Effector memory CD8-positive, alpha-beta T cell (primary cell): ENCODE results near the gene TM9SF3.

ENCODE experiments used
- ATAC-seq: fragments of 150-1000 bp; cut with Tn5 transposase; replicated peaks from 2 replicates; pipeline ENCODE4 v1.10.0; 2021; ENCODE audit warnings: mild to moderate bottlenecking, moderate library complexity
- DNase-seq, 3 experiments: peaks; one replicate each; pipeline ENCODE4 v3.0.0; 2021
- H3K27ac Mint-ChIP-seq, 2 donors: one replicate each; pipeline ENCODE4 v1.8.0; 2022; ENCODE audit warnings: mild to moderate bottlenecking in 2 of 2, mixed read lengths in 2 of 2, moderate library complexity in 2 of 2
- H3K27me3 Mint-ChIP-seq, 2 donors: one replicate each; pipeline ENCODE4 v1.8.0; 2022; ENCODE audit warnings: mixed read lengths in 2 of 2
- H3K36me3 Mint-ChIP-seq: one replicate; pipeline ENCODE4 v1.8.0; 2022; ENCODE audit warnings: mild to moderate bottlenecking, moderate library complexity, mixed read lengths; ENCODE audit not compliant: insufficient read depth
- H3K4me1 Mint-ChIP-seq, 2 donors: one replicate each; pipeline ENCODE4 v1.8.0; 2022; ENCODE audit warnings: low read depth in 2 of 2, mixed read lengths in 2 of 2
- H3K4me3 Mint-ChIP-seq, 2 donors: one replicate each; pipeline ENCODE4 v1.8.0; 2022; ENCODE audit warnings: mild to moderate bottlenecking in 2 of 2, mixed read lengths in 2 of 2, moderate library complexity in 2 of 2
- H3K9me3 Mint-ChIP-seq, 2 donors: one replicate each; pipeline ENCODE4 v1.8.0; 2022; ENCODE audit warnings: mixed read lengths in 2 of 2

TM9SF3 gene

DNA sequence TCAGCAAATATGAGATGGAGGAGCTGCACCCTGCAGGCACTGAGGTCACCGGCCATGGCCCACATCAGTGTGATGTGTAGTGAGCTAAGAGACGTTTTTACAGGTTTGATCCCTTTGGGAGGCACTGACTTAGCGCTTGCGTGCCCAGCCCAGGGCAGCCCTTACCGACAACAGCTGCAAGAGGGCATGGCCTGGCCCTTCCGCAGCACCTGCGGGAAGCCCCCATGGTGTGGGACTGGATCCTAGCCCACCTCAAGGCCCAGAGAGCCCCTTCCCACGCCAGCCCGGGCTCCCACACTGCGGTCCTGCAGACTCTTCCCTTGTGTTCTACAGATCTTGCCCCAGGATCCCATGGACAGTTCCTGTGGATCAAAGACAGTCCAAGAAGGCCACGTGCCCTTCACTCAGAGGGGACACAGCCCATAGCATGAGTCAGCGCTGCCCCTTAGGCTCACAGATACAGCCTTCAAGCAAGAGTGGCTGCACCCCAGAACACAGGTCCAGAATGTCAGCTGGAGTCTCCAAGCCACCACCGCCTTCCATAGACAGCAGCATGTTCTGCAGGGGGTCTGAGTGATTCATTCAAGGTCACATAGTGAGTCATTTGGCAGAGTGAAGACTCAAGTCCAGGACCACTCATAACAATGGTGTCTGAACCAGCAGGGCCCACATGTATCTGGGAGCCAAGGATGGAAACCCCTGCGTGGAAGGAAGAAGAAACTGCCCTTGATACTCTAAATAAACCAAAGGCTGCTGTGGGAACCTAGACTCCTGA, 98.5 kb downstream of the TM9SF3 start:
- Mint-ChIP-seq H3K27ac (no peak overlapping the region), H3K27me3 (peaks cover 65 to 87% of the 10 kb centered on the region in 2 donors), H3K36me3 (peaks cover 3% of the 10 kb centered on the region), H3K4me3 (no peak overlapping the region), H3K4me1 (no peaks in the 10 kb centered on the region), H3K9me3 (no peaks in the 10 kb centered on the region)
- DNase-seq (no peak), ATAC-seq (no peak)

DNA sequence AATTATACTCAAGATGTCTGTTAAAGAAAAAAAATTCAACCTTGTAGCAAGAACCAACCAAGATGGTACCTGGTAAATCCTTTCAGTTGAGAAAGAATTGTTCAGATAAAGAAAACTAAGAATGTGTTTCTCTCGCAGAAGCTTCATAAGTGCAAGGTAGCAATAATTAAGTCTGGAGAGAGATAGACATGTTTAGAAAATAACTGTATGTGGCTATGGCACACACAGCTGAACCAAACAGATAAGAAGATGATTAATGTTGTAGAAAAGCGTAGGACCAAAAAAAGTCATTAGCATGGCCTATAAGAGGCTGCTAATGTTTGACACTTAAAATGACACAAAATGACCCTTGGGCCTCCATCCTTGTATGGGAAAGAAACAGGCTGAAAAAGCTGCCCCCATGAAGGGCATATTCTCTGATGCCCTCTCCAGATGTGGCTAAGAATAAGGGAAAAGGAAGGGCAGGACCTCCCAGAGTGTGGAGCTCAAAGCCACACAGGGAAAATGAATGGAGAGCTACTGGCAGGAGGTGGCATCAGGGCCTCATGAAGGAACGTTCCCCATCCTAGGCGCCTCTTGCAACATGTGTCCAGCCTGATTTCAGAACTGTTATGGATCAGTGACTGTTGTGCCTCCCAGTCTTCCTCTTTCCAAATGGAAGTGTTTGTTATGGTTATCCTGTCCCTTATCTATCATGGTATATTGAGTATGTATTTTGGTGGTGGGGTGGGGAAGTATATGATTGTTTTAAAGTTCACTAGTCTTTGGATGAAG, 103.8 kb downstream of the TM9SF3 start:
- no peaks in the 10 kb centered on the region for H3K9me3 Mint-ChIP-seq
- no peak overlapping the region for H3K4me3 Mint-ChIP-seq
- no peak overlapping the region for H3K27ac Mint-ChIP-seq
- peaks cover 75 to 83% of the 10 kb centered on the region in 2 donors for H3K27me3 Mint-ChIP-seq
- no peak for DNase-seq
- H3K4me1 Mint-ChIP-seq = no peaks in the 10 kb centered on the region
- no peak for ATAC-seq
- H3K36me3 Mint-ChIP-seq = peaks cover 3% of the 10 kb centered on the region

GRCh38 chr10:96478355-96478754, 108.5 kb downstream of the TM9SF3 start:
- Mint-ChIP-seq H3K27me3 (peaks cover 51 to 72% of the 10 kb centered on the region in 2 donors), H3K36me3 (no peaks in the 10 kb centered on the region)

DNA sequence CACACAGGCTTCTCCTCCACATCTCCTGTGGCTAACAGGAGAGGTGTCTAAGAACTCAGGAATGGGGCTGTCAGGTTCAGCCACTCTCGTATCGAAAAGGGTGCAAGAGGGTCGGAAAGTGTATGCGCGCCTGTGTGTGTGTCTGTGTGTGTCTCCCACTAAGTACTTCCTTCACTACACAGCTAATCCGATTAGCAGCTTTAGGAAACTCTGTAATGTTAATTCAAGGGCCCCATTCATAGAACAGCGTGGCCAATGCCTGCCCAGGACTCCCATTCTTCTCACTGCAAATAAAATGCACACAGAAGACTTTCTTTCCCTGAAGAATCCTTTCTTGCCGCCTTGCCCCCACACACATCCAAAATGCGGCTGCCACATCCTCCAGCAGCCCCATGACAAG, 112.9 kb downstream of the TM9SF3 start:
- Mint-ChIP-seq H3K27ac (no peak overlapping the region), H3K27me3 (peaks cover 45 to 81% of the 10 kb centered on the region in 2 donors), H3K36me3 (no peaks in the 10 kb centered on the region), H3K4me3 (no peak overlapping the region), H3K9me3 (no peaks in the 10 kb centered on the region), H3K4me1 (peaks cover 4% of the 10 kb centered on the region in 2 donors)
- DNase-seq (no peak), ATAC-seq (no peak)

More at GRCh38 chr10:96478355-96478754, 108.5 kb downstream of the TM9SF3 start:
- H3K27ac Mint-ChIP-seq = no peak overlapping the region
- no peaks in the 10 kb centered on the region for H3K9me3 Mint-ChIP-seq
- DNase-seq = no peak
- H3K4me1 Mint-ChIP-seq = no peaks in the 10 kb centered on the region
- no peak overlapping the region for H3K4me3 Mint-ChIP-seq
- ATAC-seq = no peak

DNA sequence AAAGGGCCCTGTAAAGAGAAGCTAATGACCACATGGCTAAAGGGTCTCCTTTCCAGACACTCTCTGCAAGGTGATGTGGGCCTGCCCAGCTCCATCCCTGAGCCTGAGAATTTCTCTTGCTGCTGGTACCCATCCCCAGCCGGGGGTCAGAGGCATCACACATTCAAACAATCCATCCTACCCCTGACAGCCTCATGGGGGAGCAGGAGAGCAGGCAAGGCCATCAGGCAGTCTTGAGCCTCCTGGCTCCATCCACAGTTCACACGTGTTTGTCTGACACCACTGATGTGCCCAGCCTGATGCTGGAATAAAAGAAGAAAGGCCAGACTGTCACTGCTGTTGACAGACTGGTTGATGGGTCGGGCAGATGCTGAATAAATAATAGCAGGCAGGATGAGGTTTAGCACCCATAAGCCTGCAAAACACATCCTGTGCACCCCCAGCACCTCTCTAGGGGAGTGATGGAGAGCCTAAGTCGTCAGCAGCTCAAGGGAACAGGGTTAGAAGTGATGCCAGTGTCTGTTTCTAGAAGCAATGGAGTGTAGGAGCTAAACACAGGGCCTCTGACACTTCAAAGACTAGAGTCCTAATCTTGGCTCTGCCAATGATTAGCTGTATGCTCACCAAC, 116.6 kb downstream of the TM9SF3 start:
- Mint-ChIP-seq H3K4me1 (peaks cover 4% of the 10 kb centered on the region in 2 donors), H3K4me3 (no peak overlapping the region), H3K36me3 (peaks cover 2% of the 10 kb centered on the region), H3K27me3 (peaks cover 53 to 91% of the 10 kb centered on the region in 2 donors), H3K27ac (no peak overlapping the region), H3K9me3 (no peaks in the 10 kb centered on the region)
- ATAC-seq (peak; percentile 61), DNase-seq (peak in 2 of 3 experiments; percentile 6 to 9)

DNA sequence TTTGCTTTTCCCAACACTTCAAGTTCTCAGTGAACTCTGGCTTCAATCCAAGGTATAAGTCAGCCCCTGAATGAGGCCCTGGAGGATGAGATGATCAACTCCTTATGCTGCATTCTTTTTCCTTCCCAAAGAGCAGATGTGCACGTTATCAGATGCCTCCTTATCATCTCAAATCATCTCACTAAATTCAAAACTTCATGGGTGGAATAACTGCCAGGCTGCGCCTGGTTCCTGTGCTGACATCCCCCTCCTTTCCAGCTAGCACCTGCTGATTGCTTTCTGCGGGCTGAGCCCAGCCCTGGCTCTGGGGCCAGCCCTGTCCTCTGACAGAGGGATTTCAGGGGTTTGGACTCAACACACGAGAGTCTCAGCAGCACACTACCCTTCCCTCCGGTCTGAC, 118.0 kb downstream of the TM9SF3 start:
- DNase-seq (no peak), ATAC-seq (no peak)
- peaks cover 2% of the 10 kb centered on the region for H3K36me3 Mint-ChIP-seq
- H3K27me3 Mint-ChIP-seq = peaks cover 49 to 85% of the 10 kb centered on the region in 2 donors
- no peak overlapping the region for H3K27ac Mint-ChIP-seq
- H3K9me3 Mint-ChIP-seq = no peaks in the 10 kb centered on the region
- H3K4me1 Mint-ChIP-seq = peaks cover 4% of the 10 kb centered on the region in 2 donors
- H3K4me3 Mint-ChIP-seq = no peak overlapping the region
